Ovary (tissue), 9 donors: Measurements from ENCODE around the gene RABGEF1. TPM values are rescaled to one million over a fixed set of nuclear protein-coding genes. Genes with fewer than 3 reads are reported as not detected.
"Not testable (repeated sequence)": the region's sequence is repeated elsewhere in the genome, so short reads cannot be mapped to it uniquely, and the experiment has no call there.

ENCODE experiments used
- DNase-seq, 5 donors: peaks; one replicate each; pipeline ENCODE4 v3.0.0-alpha.2; 2019 to 2020
- H3K27ac ChIP-seq, 2 donors: fragments of 200-600 bp; one replicate each; pipeline versions ENCODE4 v1.5.1 to v1.8.0; 2019 to 2022
- H3K27me3 ChIP-seq: fragments of 200-600 bp; one replicate; pipeline ENCODE4 v1.8.0; 2022
- H3K36me3 ChIP-seq: fragments of 200-600 bp; sonication (generic); one replicate; pipeline ENCODE4 v1.5.1; 2019
- H3K4me1 ChIP-seq: one replicate; pipeline ENCODE4 v1.8.1; 2013; ENCODE audit warnings: mild to moderate bottlenecking, moderate library complexity; ENCODE audit not compliant: insufficient read depth
- H3K4me3 ChIP-seq: fragments of 200-600 bp; sonication (generic); one replicate; pipeline ENCODE4 v1.5.1; 2017
- H3K9me3 ChIP-seq, 2 donors: fragments of 200-600 bp in 1 of 2; sonication (generic) in 1 of 2; one replicate each; pipeline versions ENCODE4 v1.5.1 to v1.8.1; 2013 to 2019; ENCODE audit warnings: mild to moderate bottlenecking in 1 of 2, moderate library complexity in 1 of 2
- CTCF ChIP-seq, 3 donors: fragments of 450-650 bp in 2 of 3; fragments of 200-600 bp in 1 of 3; IDR thresholded peaks; one replicate each; pipeline versions ENCODE4 v1.5.1 to v1.8.0; 2016 to 2022; ENCODE audit warnings: antibody characterized with exemption in 3 of 3, mild to moderate bottlenecking in 1 of 3
- EP300 ChIP-seq: sonication (generic); formaldehyde crosslinking; IDR thresholded peaks from one replicate; pipeline ENCODE4 v1.6.1; 2017; ENCODE audit warnings: antibody characterized with exemption
- POLR2A ChIP-seq: fragments of 450-650 bp; IDR thresholded peaks from one replicate; pipeline ENCODE4 v1.6.1; 2017; ENCODE audit warnings: antibody characterized with exemption, mild to moderate bottlenecking, moderate library complexity
- WGBS, 3 donors: extraction: QIAGEN DNeasy Blood & Tissue Kit in 1 of 3; methylation state at CpG; one replicate each; pipeline versions ENCODE4 v1.1.5 to v1.1.7; 2013 to 2017; 5-methylcytosine and 5-hydroxymethylcytosine counted together
- intact Hi-C, 4 donors: fragments of 100-400 bp; cut with DNase I; formaldehyde crosslinking; loops; one replicate each; pipeline versions ENCODE4 v1.11.0 to v1.15.1; 2022 to 2023
- polyA plus RNA-seq, 2 donors: library from polyadenylated mRNA; stranded (reverse); fragments of 200-250 nt in 1 of 2; fragments of 350-450 nt in 1 of 2; fragmentation: Illumina TruSeq in 1 of 2; extraction: RNeasy Lipid Tissue Mini Kit (QIAGEN cat#74804) in 1 of 2; gene quantifications; one replicate each; pipeline ENCODE4 v1.2.3, GENCODE V29; 2013 to 2014
- total RNA-seq, 7 donors: library from RNA; depleted of rRNA in 2 of 7; stranded (reverse); fragments of >200 nt in 2 of 7; fragmentation: NEBNext Ultra II Directional in 3 of 7; extraction: Animal tissue kit (Norgen Biotek cat#: 25700) in 3 of 7; gene quantifications; one replicate each; pipeline versions ENCODE4 v1.1.0 to v1.2.4, GENCODE V29; 2016 to 2023
- donor health status: DM: no; HTN: no; CAD: no; lungs with moderate emphysema.
- donor health status: DM: no; HTN: no; CAD: no.
- donor health status: Bipolar disorder and iron deficiency.
- donor health status: DM: yes; HTN: yes; CAD: no.
- donor health status: DM: no; HTN: no; CAD: no.
- donor health status: DM: yes; HTN: yes; CAD: no.

Gene RABGEF1
- total and polyA plus RNA-seq, 9 donors: 13.1 to 29.9 (median 25.4) TPM

GRCh38 chr7:66824041-66824440, 83.5 kb downstream of the RABGEF1 start:
- Histone ChIP-seq H3K27ac (no peak overlapping the region), H3K4me3 (no peak overlapping the region), H3K27me3 (no peaks in the 10 kb centered on the region), H3K4me1 (no peaks in the 10 kb centered on the region), H3K36me3 (no peaks in the 10 kb centered on the region), H3K9me3 (peaks cover 0 to 3% of the 10 kb centered on the region in 2 donors)
- WGBS, 3 donors: 82 to 90% (median 89%) methylated on average over 7 of the region's 7 CpGs
- DNase-seq: no peak
- TF ChIP-seq EP300: no peak
- no peak for TF ChIP-seq CTCF (IDR thresholded peaks at IDR 0.05)
- intact Hi-C loops: no loop called here

DNA sequence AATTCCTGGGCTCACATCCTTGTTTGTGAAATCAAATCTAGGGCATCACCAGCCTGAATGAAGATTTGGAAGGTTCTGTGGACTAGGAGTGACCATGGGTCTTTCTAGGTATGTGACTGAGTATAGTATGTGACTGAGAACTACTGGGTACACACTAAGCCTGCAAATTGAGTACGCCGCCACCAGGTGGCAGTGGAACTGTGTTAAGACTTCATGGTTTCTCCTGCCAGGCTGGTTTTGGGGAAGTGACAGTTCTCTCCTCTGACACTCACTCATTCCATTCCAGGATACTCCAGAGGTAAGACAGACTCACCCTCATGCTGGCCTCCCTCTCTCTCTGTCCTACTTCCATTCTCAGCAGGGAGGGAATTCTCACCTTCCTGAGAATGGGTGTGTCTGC, 85.0 kb downstream of the RABGEF1 start:
- H3K27me3 ChIP-seq, intact Hi-C loops, H3K4me1 ChIP-seq, H3K9me3 ChIP-seq, DNase-seq, H3K4me3 ChIP-seq, H3K36me3 ChIP-seq, H3K27ac ChIP-seq: not testable (repeated sequence)
- 28 to 47% (median 44%) methylated on average over 2 of the region's 2 CpGs for WGBS, 3 donors

- H3K36me3 ChIP-seq: no peaks in the 10 kb centered on the region
- H3K4me1 ChIP-seq: no peaks in the 10 kb centered on the region
- H3K4me3 ChIP-seq: no peak overlapping the region
- H3K27me3 ChIP-seq: no peaks in the 10 kb centered on the region
- intact Hi-C loops: no loop called here
- no peak for DNase-seq
- no peak for TF ChIP-seq POLR2A
- no peak for TF ChIP-seq EP300
- peaks cover 0 to 3% of the 10 kb centered on the region in 2 donors for H3K9me3 ChIP-seq
- WGBS, 3 donors: 82 to 93% (median 91%) methylated on average over 3 of the region's 3 CpGs
- H3K27ac ChIP-seq: no peak overlapping the region
Observed at GRCh38 chr7:66826649-66827048, 86.1 kb downstream of the RABGEF1 start.

DNA sequence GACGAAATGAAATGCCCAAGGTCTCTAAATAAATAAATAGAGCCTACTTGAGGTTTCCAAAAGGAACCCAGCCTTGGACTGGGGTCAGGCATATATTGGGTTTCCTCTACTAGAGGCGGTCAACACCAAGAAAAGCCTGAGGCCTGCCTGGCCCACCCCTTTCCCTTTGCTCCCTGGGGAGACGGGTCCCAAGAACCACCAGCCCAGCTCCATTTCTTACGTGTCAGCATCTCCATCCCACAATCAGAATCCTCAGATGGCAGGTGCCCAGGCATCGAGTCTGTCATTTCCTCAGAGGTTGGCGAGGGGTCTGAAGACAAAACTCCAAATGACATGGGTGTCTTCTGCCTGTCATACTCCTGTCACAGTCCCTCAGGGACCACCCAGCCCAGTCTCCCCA, 90.4 kb downstream of the RABGEF1 start:
- H3K27ac ChIP-seq, intact Hi-C loops, H3K4me1 ChIP-seq, H3K9me3 ChIP-seq, H3K27me3 ChIP-seq, H3K4me3 ChIP-seq, H3K36me3 ChIP-seq, DNase-seq: not testable (repeated sequence)
- WGBS, 3 donors: 79 to 88% (median 82%) methylated on average over 6 of the region's 6 CpGs

DNA sequence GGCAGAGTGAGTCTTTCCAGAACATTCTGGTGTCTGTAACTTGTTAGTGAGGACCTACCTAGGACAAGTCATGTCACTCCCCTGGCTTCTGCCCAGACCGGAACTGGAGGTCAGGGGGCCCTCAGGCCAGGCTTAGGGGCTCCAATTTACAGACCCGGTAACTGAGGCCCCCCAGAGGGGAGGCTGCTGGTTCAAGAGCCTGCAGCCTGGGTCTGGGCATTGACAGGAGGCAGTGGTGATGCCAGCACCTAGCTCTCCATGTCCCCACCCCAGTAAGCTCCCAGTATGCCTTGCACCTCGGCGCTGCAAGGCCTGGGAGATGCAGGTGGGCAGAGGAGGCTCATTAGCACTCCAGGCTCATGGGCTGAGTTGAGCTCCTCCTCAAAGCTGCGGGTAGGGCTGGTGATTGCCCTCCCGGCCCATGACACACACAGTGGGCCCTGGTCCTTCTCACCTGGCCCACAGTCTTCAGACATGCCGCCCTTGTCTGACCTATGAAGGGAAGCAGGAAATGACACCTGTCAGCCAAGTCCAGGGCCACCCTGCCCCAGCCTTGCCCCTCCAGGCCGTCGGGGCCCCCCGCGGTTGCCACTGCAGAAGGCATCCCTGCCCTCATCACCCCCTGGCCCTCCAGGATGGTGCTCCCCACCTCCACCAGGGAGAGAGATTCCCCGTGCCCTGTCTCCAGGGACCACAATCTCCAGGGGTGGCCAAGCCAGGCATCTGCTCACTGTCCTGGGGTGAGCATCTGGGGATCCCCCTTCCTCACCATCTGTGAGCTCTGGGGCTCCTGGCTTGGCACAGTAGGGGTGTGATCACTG, 92.2 kb downstream of the RABGEF1 start:
- Histone ChIP-seq H3K4me1 (no peaks in the 10 kb centered on the region), H3K9me3 (no peaks in the 10 kb centered on the region), H3K27me3 (no peaks in the 10 kb centered on the region), H3K27ac (no peak overlapping the region), H3K4me3 (no peak overlapping the region), H3K36me3 (no peaks in the 10 kb centered on the region)
- no peak for DNase-seq
- intact Hi-C loops: no loop called here
- TF ChIP-seq CTCF (IDR thresholded peaks at IDR 0.05): no peak
- TF ChIP-seq EP300: no peak
- TF ChIP-seq POLR2A: no peak
- WGBS, 3 donors: 79 to 93% (median 81%) methylated on average over 7 to 12 of the region's 12 CpGs

DNA sequence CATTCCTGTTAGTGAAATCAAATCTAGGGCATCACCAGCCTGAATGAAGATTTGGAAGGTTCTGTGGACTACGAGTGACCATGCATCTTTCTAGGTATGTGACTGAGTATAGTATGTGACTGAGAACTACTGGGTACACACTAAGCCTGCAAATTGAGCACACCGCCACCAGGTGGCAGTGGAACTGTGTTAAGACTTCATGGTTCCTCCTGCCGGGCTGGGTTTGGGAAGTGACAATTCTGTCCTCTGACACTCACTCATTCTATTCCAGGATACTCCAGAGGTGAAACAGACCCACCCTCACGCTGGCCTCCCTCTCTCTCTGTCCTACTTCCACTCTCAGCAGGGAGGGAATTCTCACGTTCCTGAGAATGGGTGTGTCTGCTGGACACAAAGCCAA, 96.5 kb downstream of the RABGEF1 start:
- intact Hi-C loops: no loop called here
- Histone ChIP-seq H3K27me3 (no peaks in the 10 kb centered on the region), H3K4me3 (no peak overlapping the region), H3K27ac (no peak overlapping the region), H3K9me3 (no peaks in the 10 kb centered on the region), H3K36me3 (no peaks in the 10 kb centered on the region), H3K4me1 (no peaks in the 10 kb centered on the region)
- DNase-seq: no peak
- 30 to 41% (median 33%) methylated on average over 5 of the region's 5 CpGs for WGBS, 3 donors
- TF ChIP-seq POLR2A (no peak), EP300 (no peak), CTCF (IDR thresholded peaks at IDR 0.05) (no peak)
